NCI-H1092 treated with DMSO at 0.1 percent for 48 hours (cell line): ENCODE data around the gene CLSTN1.
"Not testable (repeated sequence)": the region's sequence is repeated elsewhere in the genome, so short reads cannot be mapped to it uniquely, and the experiment has no call there.

Source experiments
- DNase-seq: peaks from one replicate; lab custom pipeline; 2025; lab: John Stamatoyannopoulos, UW

Gene CLSTN1

DNA sequence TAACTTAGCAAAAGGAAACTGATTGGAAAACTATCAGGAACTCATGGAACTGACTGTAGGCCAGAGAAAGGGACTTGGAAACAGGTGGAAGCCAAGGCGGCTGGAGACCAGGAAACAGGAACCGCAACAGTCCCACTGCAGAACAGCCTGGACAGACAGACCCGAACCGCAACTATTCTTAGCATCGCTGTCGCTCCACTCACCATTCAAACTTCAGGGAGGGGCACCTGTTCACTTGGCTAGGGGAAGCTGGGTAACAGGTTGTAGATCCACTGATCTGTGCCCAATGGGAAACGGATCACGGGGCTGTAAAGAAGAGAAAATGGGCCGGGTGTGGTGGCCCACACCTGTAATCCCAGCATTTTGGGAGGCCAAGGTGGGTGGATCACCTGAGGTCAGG lies 61.9 kb downstream of the CLSTN1 start:
- DNase-seq = no peak

GRCh38 chr1:9760824-9761223 lies 62.9 kb downstream of the CLSTN1 start:
- DNase-seq = no peak

GRCh38 chr1:9759939-9760338 lies 63.8 kb downstream of the CLSTN1 start:
- DNase-seq = no peak

GRCh38 chr1:9758559-9759121 lies 65.1 kb downstream of the CLSTN1 start:
- no peak for DNase-seq

- DNase-seq = no peak
Observed at GRCh38 chr1:9755441-9755995, 68.2 kb downstream of the CLSTN1 start.

- DNase-seq = no peak
Observed at GRCh38 chr1:9753121-9753531, 70.6 kb downstream of the CLSTN1 start.

- DNase-seq = no peak
Observed at GRCh38 chr1:9751971-9752370, 71.8 kb downstream of the CLSTN1 start.

DNA sequence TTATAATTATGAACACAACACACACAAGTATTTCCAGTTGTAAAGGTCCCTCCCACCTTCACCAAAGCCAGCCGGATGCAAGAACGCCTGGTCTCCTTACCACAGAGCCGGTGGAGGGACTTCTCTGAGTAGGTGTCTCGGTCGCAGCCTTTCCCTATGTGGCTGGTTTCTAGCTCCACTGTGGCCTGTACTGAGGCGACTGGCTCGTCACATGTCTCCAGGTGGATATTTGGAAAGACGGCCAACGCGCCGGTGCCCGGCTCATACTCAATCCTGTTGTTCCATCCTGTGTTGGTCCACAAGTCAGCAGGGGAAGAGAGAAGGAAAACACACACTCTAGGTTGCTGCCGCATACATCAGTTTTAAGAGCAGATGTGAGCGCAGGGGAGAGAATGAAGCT lies 74.4 kb downstream of the CLSTN1 start:
- no peak for DNase-seq

- DNase-seq = not testable (repeated sequence)
Observed at GRCh38 chr1:9748391-9748790, 75.4 kb downstream of the CLSTN1 start.

DNA sequence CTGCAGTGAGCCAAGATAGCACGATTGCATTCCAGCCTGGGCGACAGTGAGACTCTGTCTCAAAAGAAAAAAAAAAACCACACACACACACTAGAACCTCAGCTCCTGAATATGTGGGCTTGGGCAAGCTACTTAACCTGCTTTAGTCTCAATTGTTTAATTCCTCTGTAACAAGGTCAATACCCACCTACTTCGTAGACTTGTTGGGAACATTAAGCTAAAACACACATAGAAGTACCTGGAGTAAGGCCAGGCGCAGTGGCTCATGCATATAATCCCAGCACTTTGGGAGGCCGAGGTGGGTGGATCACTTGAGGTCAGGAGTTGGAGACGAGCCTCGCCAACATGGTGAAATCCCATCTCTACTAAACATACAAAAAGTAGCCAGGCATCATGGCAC lies 77.1 kb downstream of the CLSTN1 start:
- no peak for DNase-seq

- no peak for DNase-seq
Observed at GRCh38 chr1:9746211-9746610, 77.6 kb downstream of the CLSTN1 start.

GRCh38 chr1:9744106-9744799 lies 79.5 kb downstream of the CLSTN1 start:
- no peak for DNase-seq

- no peak for DNase-seq
Observed at GRCh38 chr1:9737671-9738070, 86.1 kb downstream of the CLSTN1 start.

- no peak for DNase-seq
Observed at GRCh38 chr1:9737057-9737456, 86.7 kb downstream of the CLSTN1 start.

DNA sequence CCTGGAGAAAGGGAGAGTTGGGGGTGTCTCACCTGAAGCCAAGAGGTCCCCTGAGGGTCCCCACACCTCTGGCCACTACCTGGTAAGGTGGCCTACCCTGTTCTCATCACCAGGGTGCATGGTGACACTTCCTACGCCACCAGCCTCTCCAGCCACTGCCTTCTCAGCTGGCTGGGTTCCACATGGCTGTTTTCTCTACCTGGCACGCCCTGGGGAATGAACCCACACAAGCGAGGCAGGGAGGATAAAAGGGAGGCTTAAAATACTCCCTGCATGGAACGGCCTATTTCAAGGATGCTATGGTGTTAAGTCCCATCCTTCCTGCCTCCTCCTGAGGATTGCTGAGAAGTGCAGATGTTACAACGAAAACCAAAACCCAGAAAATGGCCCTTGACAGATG lies 87.5 kb downstream of the CLSTN1 start:
- no peak for DNase-seq

DNA sequence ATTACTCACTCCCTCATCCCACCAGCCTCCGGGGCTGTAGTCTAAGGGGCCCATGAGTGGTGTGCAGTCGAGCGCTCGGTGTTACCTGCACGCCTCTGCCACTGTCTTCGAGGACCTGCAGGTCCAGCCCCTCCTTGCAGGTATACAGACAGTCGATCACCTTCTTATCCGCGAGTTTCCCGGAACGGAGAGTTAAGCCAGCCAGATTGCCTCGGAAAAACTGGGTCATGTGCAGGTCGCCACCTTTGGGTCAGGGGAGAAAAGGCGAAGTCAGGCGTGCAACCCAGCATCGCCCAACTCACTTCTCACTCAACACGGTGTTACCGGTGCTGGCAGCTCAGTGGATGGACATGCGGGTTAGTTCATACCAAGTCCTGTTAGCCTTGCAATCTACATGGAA lies 88.0 kb downstream of the CLSTN1 start:
- DNase-seq = no peak

DNA sequence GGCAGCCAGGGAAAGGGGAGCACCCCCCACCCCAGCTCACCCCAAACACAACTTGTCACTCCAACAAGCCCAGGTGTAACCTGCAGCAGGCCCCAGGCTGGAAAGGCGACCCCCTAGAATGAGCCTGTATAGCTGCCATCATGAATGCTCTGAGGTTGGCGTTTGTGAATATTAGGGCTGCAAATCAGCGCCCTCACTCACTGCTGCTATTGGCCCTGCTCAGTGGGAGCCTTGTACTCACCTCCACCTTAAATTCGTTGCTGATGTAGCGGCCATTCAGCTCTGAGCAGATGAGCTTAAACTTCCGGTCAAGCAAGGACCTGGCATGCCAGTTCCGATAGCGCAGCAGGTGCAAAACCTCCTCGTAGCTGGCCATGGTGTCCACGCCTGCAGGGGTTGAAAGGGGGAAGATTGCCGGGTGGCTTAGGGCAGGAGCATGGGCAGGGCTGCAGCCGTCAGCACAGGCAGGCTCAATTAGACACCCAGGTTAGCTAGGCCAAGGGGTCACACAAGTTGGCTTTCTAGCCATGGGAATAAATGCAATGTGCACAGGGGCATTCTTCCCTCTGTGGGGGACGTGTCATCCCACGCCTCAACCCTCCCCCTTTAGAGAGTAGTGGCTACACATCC lies 90.5 kb downstream of the CLSTN1 start:
- no peak for DNase-seq

GRCh38 chr1:9732123-9732971 lies 91.4 kb downstream of the CLSTN1 start:
- DNase-seq = no peak

DNA sequence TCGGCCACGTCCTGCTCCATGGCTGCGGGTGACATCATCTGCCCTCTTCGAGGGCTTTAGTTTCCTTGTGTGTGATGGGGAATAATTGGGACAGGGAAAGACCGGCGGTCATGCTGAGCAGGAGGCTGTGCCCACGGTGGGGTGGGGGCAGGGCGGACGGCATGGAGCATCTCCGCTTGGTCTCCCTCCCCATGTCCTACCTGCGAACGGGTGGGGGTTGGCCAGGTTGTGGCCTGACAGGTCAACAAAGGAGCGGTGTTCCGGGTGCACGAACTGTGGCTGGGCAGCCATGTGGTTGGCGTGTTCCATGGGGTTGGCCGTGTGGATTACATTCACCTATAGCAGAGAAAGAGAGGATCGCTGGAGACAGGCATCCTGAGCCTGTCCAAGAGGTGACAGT lies 92.2 kb downstream of the CLSTN1 start:
- DNase-seq = no peak

DNA sequence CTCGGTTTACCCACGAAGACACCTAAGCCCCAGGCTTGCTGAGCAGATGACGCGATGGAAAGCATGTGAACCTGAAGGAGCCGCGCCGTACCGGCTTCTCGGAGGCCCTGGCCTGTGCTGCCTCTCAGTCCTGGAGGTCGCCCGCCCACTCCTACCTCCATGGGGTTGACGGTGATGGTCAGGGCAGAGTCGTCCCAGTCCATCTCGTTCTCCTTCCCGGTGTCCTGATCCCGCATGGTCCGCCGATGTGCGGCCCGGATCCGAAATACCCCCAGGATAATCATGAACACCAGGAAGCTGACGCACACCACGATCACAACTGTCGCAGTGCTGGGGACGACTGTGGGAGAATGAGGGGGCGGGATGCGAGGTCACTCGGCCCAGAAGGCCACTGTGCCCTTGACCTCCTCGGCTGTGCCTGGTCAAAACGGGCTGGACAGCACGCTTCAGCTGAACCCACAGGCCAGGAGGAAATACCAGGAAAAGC lies 92.7 kb downstream of the CLSTN1 start:
- no peak for DNase-seq

DNA sequence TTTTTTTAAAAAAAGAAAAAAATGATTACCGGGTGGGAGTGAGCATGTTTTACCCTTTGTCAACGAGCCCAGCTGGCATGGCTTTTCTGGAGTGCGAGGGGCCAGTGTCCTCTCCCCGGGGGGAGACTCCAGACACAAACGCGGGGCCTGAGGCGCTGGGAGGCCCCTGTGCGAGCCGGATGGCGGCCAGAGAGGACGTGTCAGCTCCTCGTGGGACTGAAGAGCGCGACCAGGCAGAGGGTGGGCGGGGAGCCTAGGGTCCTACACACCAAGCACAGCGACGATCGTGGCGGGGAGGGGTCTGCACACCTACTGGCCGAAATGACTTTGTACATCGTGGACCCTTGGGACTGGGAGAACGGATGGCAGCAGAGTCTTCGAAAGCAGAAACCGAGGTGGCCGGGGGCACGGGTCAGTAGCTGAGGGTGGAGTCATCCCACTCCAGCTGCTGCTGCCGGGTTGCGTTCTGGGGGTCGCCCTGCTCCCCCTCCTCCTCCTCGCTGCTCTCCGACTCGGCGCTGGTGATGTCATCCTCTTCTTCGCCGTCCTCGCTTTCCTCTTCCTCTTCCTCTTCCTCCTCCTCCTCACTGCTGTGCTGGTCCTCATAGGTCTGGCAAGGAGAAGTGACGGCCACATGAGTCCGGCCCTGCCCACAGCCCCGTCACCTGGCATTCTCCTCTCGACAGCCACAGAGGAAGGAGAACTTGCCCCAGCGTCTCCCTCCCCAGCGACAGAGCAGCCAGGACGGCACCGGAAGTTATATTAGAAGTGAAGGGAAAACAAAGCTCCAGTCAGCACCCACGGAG lies 93.5 kb downstream of the CLSTN1 start:
- no peak for DNase-seq
